Endothelial cell of umbilical vein (primary cell): ENCODE data around the gene VKORC1. TPM values are rescaled to one million over a fixed set of nuclear protein-coding genes. Genes with fewer than 3 reads are reported as not detected.

Experiments used
- BruUV-seq: library from RNA; stranded (reverse); fragments of 400-500 nt; replicated peaks from 2 replicates; lab custom pipeline; 2021; lab: Mats Ljungman, UMichigan
- CTCF ChIA-PET: fragments of 300-600, 350-600 bp; sonication (Branson Sonifier 250); formaldehyde crosslinking; loops from one replicate; lab custom pipeline; 2021; ENCODE audit warnings: antibody characterized with exemption, inconsistent platforms; lab: Charles Lee
- POLR2A ChIA-PET: fragments of 300-600, 350-600 bp; sonication (Branson Sonifier 250); formaldehyde crosslinking; loops from one replicate; lab custom pipeline; 2021; ENCODE audit warnings: antibody characterized with exemption, inconsistent platforms; lab: Charles Lee
- DNase-seq: peaks from one replicate; pipeline ENCODE4 v3.0.0-alpha.2; 2011; ENCODE audit warnings: low read depth, low spot score
- FAIRE-seq: peaks from 2 replicates; lab custom pipeline; 2011; peaks lifted over from hg19 to GRCh38; lab: Jason Lieb, UNC
- H2AFZ ChIP-seq: 2 replicates; pipeline ENCODE4 v1.6.0; 2012; ENCODE audit warnings: low read depth, low read length, control low read depth, inconsistent platforms
- H3K27ac ChIP-seq: 2 replicates; pipeline ENCODE4 v1.5.1; 2011; ENCODE audit warnings: low read depth, mild to moderate bottlenecking, control low read depth, low read length, moderate library complexity; ENCODE audit not compliant: insufficient read depth
- H3K27me3 ChIP-seq, 2 experiments: 2 replicates each; pipeline versions ENCODE4 v1.6.0 to v1.6.1; 2011; ENCODE audit warnings: low read length in 2 of 2, mixed read lengths in 1 of 2; ENCODE audit not compliant: control insufficient read depth in 2 of 2, insufficient read depth in 2 of 2
- H3K36me3 ChIP-seq, 2 experiments: 2 replicates in 1 of 2; 3 replicates in 1 of 2; pipeline ENCODE4 v1.5.1; 2011; ENCODE audit warnings: low read length in 2 of 2, mild to moderate bottlenecking in 1 of 2, moderate library complexity in 1 of 2; ENCODE audit not compliant: control insufficient read depth in 2 of 2, insufficient read depth in 2 of 2; ENCODE audit errors: extremely low read depth in 1 of 2
- H3K4me1 ChIP-seq: 3 replicates; pipeline ENCODE4 v1.5.1; 2011; ENCODE audit warnings: mild to moderate bottlenecking, low read length; ENCODE audit not compliant: control insufficient read depth, insufficient read depth; ENCODE audit errors: extremely low read depth
- H3K4me2 ChIP-seq: 2 replicates; pipeline ENCODE4 v1.6.1; 2011; ENCODE audit warnings: low read length, control low read depth, mixed read lengths; ENCODE audit not compliant: insufficient read depth
- H3K4me3 ChIP-seq, 3 experiments: fragments of 200-600 bp in 1 of 3; sonication (generic), shearing (Covaris generic) in 1 of 3; replicated peaks in 1 of 3; 2 replicates each; pipeline ENCODE4 v1.5.1; 2011 to 2016; ENCODE audit warnings: control low read depth in 3 of 3, low read length in 3 of 3, mild to moderate bottlenecking in 2 of 3, inconsistent platforms in 1 of 3, low read depth in 1 of 3, moderate library complexity in 1 of 3; ENCODE audit not compliant: insufficient read depth in 1 of 3
- H3K79me2 ChIP-seq: 2 replicates; pipeline ENCODE4 v1.6.0; 2012; ENCODE audit warnings: low read length, inconsistent platforms; ENCODE audit not compliant: control insufficient read depth, insufficient read depth
- H3K9ac ChIP-seq: replicated peaks from 2 replicates; pipeline ENCODE3; 2011; ENCODE audit warnings: low read length, control low read depth; ENCODE audit not compliant: insufficient read depth; ENCODE audit errors: extremely low read depth
- H3K9me1 ChIP-seq: replicated peaks from 3 replicates; pipeline ENCODE4 v1.6.0; 2011; ENCODE audit warnings: mild to moderate bottlenecking, low read length; ENCODE audit not compliant: control insufficient read depth, insufficient read depth; ENCODE audit errors: extremely low read depth
- H3K9me3 ChIP-seq: replicated peaks from 2 replicates; pipeline ENCODE4 v1.5.1; 2012; ENCODE audit warnings: low read length, inconsistent platforms; ENCODE audit not compliant: control insufficient read depth, insufficient read depth
- H4K20me1 ChIP-seq: replicated peaks from 2 replicates; pipeline ENCODE3; 2011; ENCODE audit warnings: mild to moderate bottlenecking, low read length; ENCODE audit not compliant: control insufficient read depth, insufficient read depth; ENCODE audit errors: extremely low read depth
- EZH2 ChIP-seq: IDR thresholded peaks from 2 replicates; pipeline ENCODE4 v1.6.1; 2012; ENCODE audit warnings: borderline replicate concordance, low read depth, mild to moderate bottlenecking, moderate library complexity, low read length, inconsistent platforms; ENCODE audit not compliant: severe bottlenecking
- FOS ChIP-seq: IDR thresholded peaks from 2 replicates; pipeline ENCODE4 v1.6.1; 2011; ENCODE audit warnings: mild to moderate bottlenecking, low read length, moderate library complexity, borderline replicate concordance; ENCODE audit not compliant: insufficient read depth
- GATA2 ChIP-seq: IDR thresholded peaks from 2 replicates; pipeline ENCODE4 v1.7.0; 2011; ENCODE audit warnings: low read depth, mild to moderate bottlenecking, moderate library complexity, mixed read lengths, low read length; ENCODE audit not compliant: insufficient read length, insufficient read depth
- JUN ChIP-seq: IDR thresholded peaks from 2 replicates; pipeline ENCODE4 v1.6.1; 2011; ENCODE audit warnings: borderline replicate concordance, low read depth; ENCODE audit not compliant: insufficient read length, insufficient read depth
- MYC ChIP-seq: IDR thresholded peaks from one replicate; pipeline ENCODE4 v1.6.1; 2011; ENCODE audit warnings: mild to moderate bottlenecking, low read depth, low read length
- POLR2A ChIP-seq: IDR thresholded peaks from 2 replicates; pipeline ENCODE4 v1.6.1; 2012; ENCODE audit warnings: low read depth, mild to moderate bottlenecking, control low read depth, low read length
- POLR2AphosphoS5 ChIP-seq: IDR thresholded peaks from 2 replicates; pipeline ENCODE4 v1.6.1; 2012; ENCODE audit warnings: low read depth, mild to moderate bottlenecking, control low read depth, low read length, moderate library complexity; ENCODE audit not compliant: insufficient read depth
- dilution Hi-C: fragments of 300-500 bp; cut with MboI; formaldehyde crosslinking; loops from one replicate; pipeline ENCODE4 v1.15.0; 2019; ENCODE audit warnings: low sequenced_read_pairs; ENCODE audit not compliant: extremely low pct_ligation_motif_present
- intact Hi-C: fragments of 100-400 bp; cut with micrococcal nuclease; formaldehyde crosslinking; loops from one replicate; pipeline ENCODE4 v1.10.0; 2022
- polyA plus RNA-seq, 4 experiments: library from polyadenylated mRNA; depleted of rRNA in 3 of 4; stranded (reverse) in 3 of 4; unstranded in 1 of 4; fragments of >200 nt; gene quantifications; 2 replicates each; pipeline versions ENCODE4 v1.2.1 to v1.2.3, GENCODE V29; 2011 to 2012; ENCODE audit warnings: missing spikeins in 1 of 4
- total RNA-seq: library from RNA; stranded (reverse); gene quantifications from 2 replicates; pipeline ENCODE4 v1.2.3, GENCODE V29; 2021
- TF ChIP-seq, protein P1 (sequence below), 2 donors: IDR thresholded peaks; 1 replicate in 1 of 2; 2 replicates in 1 of 2; pipeline ENCODE4 v1.5.1; 2011; ENCODE audit warnings: low read length in 2 of 2, mild to moderate bottlenecking in 2 of 2, moderate library complexity in 2 of 2, control low read depth in 1 of 2, inconsistent platforms in 1 of 2, low read depth in 1 of 2; ENCODE audit not compliant: insufficient read depth in 1 of 2; ENCODE audit errors: extremely low read depth in 1 of 2
- TF ChIP-seq, protein P2 (sequence below): IDR thresholded peaks from 2 replicates; pipeline ENCODE4 v1.6.1; 2011; ENCODE audit not compliant: insufficient read depth, insufficient read length

Gene VKORC1
- total and polyA plus RNA-seq, 2 donors (not counting 3 experiments of a cell fraction or from before 2014, with no cell fraction given): 93.5 to 586 TPM

DNA sequence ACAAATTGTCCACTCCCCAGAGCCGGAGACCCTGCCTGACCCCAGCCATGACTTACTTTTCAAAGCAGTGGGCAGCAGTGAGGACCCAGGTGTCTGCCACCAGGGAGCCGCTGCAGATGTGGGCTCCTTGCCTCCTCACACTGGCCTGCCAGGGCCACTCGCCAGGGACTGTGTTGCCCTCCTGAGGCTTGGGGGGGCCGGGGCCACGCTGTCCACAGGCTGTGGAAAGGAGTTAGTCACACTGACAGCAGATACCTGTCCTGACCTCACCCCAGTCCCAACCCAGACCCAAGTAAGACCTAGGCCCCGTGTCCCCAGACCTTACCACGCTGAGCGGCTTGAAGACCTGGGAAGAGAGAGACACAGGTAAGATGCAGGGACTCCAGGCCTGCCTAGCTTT lies 7.1 kb downstream of the VKORC1 start:
- Histone ChIP-seq H3K9me1 (no peaks in the 10 kb centered on the region), H3K9ac (no peak overlapping the region), H3K4me3 (no peak overlapping the region), H3K4me1 (no peaks in the 10 kb centered on the region), H2AFZ (no peak overlapping the region), H3K27ac (no peak overlapping the region), H3K4me2 (no peak overlapping the region), H3K79me2 (peaks cover 2% of the 10 kb centered on the region), H4K20me1 (no peaks in the 10 kb centered on the region), H3K36me3 (peaks cover 2 to 12% of the 10 kb centered on the region in 2 experiments), H3K9me3 (no peaks in the 10 kb centered on the region), H3K27me3 (no peaks in the 10 kb centered on the region)
- no peak for DNase-seq
- intact Hi-C loops: no loop called here
- no peak for TF ChIP-seq MYC
- TF ChIP-seq JUN: no peak
- no TSS peak for BruUV-seq
- FAIRE-seq: no peak
- dilution Hi-C loops: no loop called here
- CTCF ChIA-PET: interaction anchor here (0.8 kb wide), 1 partner anchor 103 kb away, joined by 4 read pairs; the partner anchor contains the start of gene HSD3B7
- POLR2A ChIA-PET: interaction anchor here (0.6 kb wide), 1 partner anchor 93 kb away, joined by 3 read pairs; no protein-coding TSS in a partner anchor

DNA sequence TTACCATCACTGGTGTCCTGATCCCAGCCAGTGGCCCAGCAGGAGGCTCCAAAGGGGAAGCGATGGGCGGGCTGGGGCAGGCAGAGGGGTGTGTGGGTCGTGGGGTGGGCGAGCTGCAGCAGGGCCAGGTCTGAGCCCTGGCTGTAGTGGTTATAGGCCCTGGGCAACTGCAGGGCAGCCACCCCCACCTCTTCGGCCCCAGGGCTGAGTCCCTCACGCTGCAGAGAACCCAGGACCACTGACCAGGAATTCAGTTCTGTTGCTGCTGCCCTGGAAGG lies 8.0 kb downstream of the VKORC1 start:
- Histone ChIP-seq H3K36me3 (peaks cover 2 to 12% of the 10 kb centered on the region in 2 experiments), H4K20me1 (no peaks in the 10 kb centered on the region), H3K9ac (no peak overlapping the region), H3K4me2 (no peak overlapping the region), H3K4me3 (no peak overlapping the region), H3K27me3 (no peaks in the 10 kb centered on the region), H3K4me1 (no peaks in the 10 kb centered on the region), H3K27ac (no peak overlapping the region), H3K9me1 (no peaks in the 10 kb centered on the region), H2AFZ (no peak overlapping the region), H3K9me3 (no peaks in the 10 kb centered on the region), H3K79me2 (no peaks in the 10 kb centered on the region)
- dilution Hi-C loops (no loop called here), intact Hi-C loops (no loop called here)
- FAIRE-seq (no peak), DNase-seq (no peak)
- CTCF ChIA-PET: interaction anchor here (1.8 kb wide), 1 partner anchor 102 kb away, joined by 5 read pairs; the partner anchor contains the start of gene HSD3B7
- no TSS peak for BruUV-seq
- POLR2A ChIA-PET: interaction anchor here (0.6 kb wide), 1 partner anchor 126 kb away, joined by 7 read pairs; no protein-coding TSS in a partner anchor
- TF ChIP-seq MYC (no peak), GATA2 (no peak), JUN (no peak), FOS (no peak), POLR2AphosphoS5 (no peak), EZH2 (no peak), POLR2A (no peak)
- TF ChIP-seq, protein P1, sequence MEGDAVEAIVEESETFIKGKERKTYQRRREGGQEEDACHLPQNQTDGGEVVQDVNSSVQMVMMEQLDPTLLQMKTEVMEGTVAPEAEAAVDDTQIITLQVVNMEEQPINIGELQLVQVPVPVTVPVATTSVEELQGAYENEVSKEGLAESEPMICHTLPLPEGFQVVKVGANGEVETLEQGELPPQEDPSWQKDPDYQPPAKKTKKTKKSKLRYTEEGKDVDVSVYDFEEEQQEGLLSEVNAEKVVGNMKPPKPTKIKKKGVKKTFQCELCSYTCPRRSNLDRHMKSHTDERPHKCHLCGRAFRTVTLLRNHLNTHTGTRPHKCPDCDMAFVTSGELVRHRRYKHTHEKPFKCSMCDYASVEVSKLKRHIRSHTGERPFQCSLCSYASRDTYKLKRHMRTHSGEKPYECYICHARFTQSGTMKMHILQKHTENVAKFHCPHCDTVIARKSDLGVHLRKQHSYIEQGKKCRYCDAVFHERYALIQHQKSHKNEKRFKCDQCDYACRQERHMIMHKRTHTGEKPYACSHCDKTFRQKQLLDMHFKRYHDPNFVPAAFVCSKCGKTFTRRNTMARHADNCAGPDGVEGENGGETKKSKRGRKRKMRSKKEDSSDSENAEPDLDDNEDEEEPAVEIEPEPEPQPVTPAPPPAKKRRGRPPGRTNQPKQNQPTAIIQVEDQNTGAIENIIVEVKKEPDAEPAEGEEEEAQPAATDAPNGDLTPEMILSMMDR (IDR thresholded peaks at IDR 0.05; ENCODE audit: extremely low read depth in 1 of 2, insufficient read depth in 1 of 2, low read depth in 1 of 2, low read length in 2 of 2): no peak
- TF ChIP-seq, protein P2, sequence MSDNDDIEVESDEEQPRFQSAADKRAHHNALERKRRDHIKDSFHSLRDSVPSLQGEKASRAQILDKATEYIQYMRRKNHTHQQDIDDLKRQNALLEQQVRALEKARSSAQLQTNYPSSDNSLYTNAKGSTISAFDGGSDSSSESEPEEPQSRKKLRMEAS: no peak
